ENCODE data around the gene SNRNP25. TPM values are rescaled to one million over a fixed set of nuclear protein-coding genes. Genes with fewer than 3 reads are reported as not detected.

Gene SNRNP25
- total and polyA plus RNA-seq, 9 of the 15 experiments (the other 6 are each of a cell fraction or from before 2014, with no cell fraction given) = 59.0 to 176 (median 108) TPM

GRCh38 chr16:77807-78443 is 24.3 kb downstream of the SNRNP25 start, which contains the start of gene MPG (continued):
- TF ChIP-seq CUX1 (CRISPR knock-in tag; IDR thresholded peaks at IDR 0.05) (no peak), ZFP91 (CRISPR knock-in tag; IDR thresholded peaks at IDR 0.05) (no peak), NFE2L1 (tag; IDR thresholded peaks at IDR 0.05; ENCODE audit: borderline replicate concordance, low read depth) (no peak), SRSF7 (optimal IDR thresholded peaks at IDR 0.05; ENCODE audit: low read depth, low read length) (no peak), SAFB2 (IDR thresholded peaks at IDR 0.05; ENCODE audit: borderline replicate concordance, low read depth, low read length, severe bottlenecking) (no peak), FOXJ2 (tag; IDR thresholded peaks at IDR 0.05) (no peak), FOS (IDR thresholded peaks at IDR 0.05; ENCODE audit: extremely low read depth, insufficient read length) (no peak), ZNF24 (IDR thresholded peaks at IDR 0.05) (no peak), E2F5 (CRISPR knock-in tag; IDR thresholded peaks at IDR 0.05) (no peak), ZNF133 (CRISPR knock-in tag; IDR thresholded peaks at IDR 0.05) (no peak), ZNF165 (CRISPR knock-in tag; IDR thresholded peaks at IDR 0.05; ENCODE audit: borderline replicate concordance) (no peak), PHB (CRISPR knock-in tag; IDR thresholded peaks at IDR 0.05) (no peak), BMI1 (IDR thresholded peaks at IDR 0.05; ENCODE audit: low read length) (no peak), ZNF561 (CRISPR knock-in tag; conservative IDR thresholded peaks at IDR 0.05) (no peak), ARID4B (CRISPR knock-in tag; IDR thresholded peaks at IDR 0.05) (peak; percentile 60)
